Activated naive CD4-positive, alpha-beta T cell treated with anti-CD3 and anti-CD28 coated beads, Interleukin-2, amount 50 U/mL, for 72 hours (primary cell): ENCODE data around the gene ECE2. TPM values are rescaled to one million over a fixed set of nuclear protein-coding genes. Genes with fewer than 3 reads are reported as not detected.

ENCODE experiments used
- ATAC-seq, 2 donors: fragments of 150-1000 bp; cut with Tn5 transposase; 2 replicates each; pipeline ENCODE4 v1.10.0; 2021; ENCODE audit warnings: mild to moderate bottlenecking in 2 of 2, moderate library complexity in 2 of 2
- DNase-seq, 2 donors: peaks; one replicate each; pipeline ENCODE4 v3.0.0; 2021 to 2022; ENCODE audit warnings: low spot score in 2 of 2
- H3K27ac Mint-ChIP-seq, 2 donors: one replicate each; pipeline ENCODE4 v1.8.0; 2022; ENCODE audit warnings: mild to moderate bottlenecking in 2 of 2, mixed read lengths in 2 of 2
- H3K36me3 Mint-ChIP-seq, 2 donors: one replicate each; pipeline ENCODE4 v1.8.0; 2022; ENCODE audit warnings: mixed read lengths in 2 of 2
- H3K9me3 Mint-ChIP-seq, 2 donors: one replicate each; pipeline ENCODE4 v1.8.0; 2022; ENCODE audit warnings: mixed read lengths in 2 of 2
- total RNA-seq, 2 donors: library from RNA; stranded (reverse); gene quantifications; one replicate each; pipeline ENCODE4 v1.2.3, GENCODE V29; 2022

ECE2 gene
- total RNA-seq, 2 donors from 2014 or later, result 0.18 TPM; not detected in 1

DNA sequence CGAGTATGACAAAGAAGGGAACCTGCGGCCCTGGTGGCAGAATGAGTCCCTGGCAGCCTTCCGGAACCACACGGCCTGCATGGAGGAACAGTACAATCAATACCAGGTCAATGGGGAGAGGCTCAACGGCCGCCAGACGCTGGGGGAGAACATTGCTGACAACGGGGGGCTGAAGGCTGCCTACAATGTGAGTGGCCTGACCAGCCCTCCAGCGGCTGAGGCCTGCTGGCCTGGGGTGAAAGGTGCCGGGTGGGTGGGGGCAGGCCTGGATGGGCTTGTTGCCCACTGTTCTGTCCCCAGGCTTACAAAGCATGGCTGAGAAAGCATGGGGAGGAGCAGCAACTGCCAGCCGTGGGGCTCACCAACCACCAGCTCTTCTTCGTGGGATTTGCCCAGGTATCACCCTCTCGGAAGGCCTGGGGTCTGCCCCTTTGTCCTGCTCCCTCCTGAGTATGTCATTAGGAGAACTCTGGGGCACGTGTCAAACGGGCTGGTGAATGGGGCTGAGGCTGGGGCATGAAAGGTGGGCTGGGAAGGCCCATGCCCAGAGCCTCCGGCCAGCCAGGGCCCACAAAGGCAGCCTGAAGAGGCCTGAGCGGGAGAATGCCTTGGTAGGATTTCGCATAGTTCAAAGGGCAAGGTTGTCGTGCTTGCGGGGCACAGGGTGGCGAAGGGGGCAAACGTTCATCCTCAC lies 15.4 kb downstream of the ECE2 start:
- ATAC-seq (no peak), DNase-seq (no peak)
- H3K9me3 Mint-ChIP-seq, result no peaks in the 10 kb centered on the region
- no peak overlapping the region for H3K27ac Mint-ChIP-seq
- H3K36me3 Mint-ChIP-seq, result no peaks in the 10 kb centered on the region

GRCh38 chr3:184291738-184292445 lies 16.1 kb downstream of the ECE2 start:
- DNase-seq (no peak), ATAC-seq (no peak)
- Mint-ChIP-seq H3K27ac (no peak overlapping the region), H3K36me3 (no peaks in the 10 kb centered on the region), H3K9me3 (no peaks in the 10 kb centered on the region)

DNA sequence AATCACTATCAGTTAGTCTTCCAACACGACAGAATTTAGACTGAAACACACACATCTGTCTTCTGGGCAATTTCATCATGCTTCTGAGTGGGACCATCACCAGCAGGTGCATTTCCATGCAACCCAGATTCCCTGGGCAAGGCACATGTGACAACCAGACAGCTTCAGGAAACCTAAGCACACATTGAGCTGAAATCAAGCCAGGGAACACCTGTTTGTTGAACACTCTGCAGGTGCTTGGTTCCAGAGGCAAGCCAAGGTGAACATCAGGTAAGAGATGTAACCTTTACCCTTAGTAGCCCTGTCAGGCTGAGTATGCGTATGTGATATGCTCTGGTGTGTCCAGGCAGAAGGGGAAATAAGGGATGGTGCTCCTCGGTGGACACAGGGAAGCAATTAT lies 19.9 kb downstream of the ECE2 start:
- DNase-seq, result no peak
- peaks cover 11 to 15% of the 10 kb centered on the region in 2 donors for H3K36me3 Mint-ChIP-seq

DNA sequence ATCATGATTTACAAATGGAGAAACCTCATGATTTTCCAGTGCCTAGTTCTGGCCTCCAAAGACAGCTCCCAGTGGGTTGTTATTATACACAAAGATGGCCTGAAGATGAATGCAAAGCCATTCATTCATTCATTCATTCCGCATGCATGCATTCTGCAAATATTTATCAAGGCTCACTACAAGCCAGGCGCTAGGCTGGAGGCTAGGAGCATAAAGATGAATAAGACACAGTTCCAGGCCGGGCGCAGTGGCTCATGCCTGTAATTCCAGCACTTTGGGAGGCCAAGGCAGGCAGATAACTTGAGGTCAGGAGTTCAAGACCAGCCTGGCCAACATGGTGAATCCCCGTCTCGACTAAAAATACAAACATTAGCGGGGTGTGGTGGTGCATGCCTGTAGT lies 20.8 kb downstream of the ECE2 start:
- DNase-seq (no peak), ATAC-seq (no peak)
- Mint-ChIP-seq H3K9me3 (no peaks in the 10 kb centered on the region), H3K27ac (no peak overlapping the region), H3K36me3 (peaks cover 12 to 19% of the 10 kb centered on the region in 2 donors)

More for the DNA sequence above, 19.9 kb downstream of the ECE2 start:
- H3K9me3 Mint-ChIP-seq, result no peaks in the 10 kb centered on the region
- ATAC-seq, result no peak
- H3K27ac Mint-ChIP-seq, result no peak overlapping the region

DNA sequence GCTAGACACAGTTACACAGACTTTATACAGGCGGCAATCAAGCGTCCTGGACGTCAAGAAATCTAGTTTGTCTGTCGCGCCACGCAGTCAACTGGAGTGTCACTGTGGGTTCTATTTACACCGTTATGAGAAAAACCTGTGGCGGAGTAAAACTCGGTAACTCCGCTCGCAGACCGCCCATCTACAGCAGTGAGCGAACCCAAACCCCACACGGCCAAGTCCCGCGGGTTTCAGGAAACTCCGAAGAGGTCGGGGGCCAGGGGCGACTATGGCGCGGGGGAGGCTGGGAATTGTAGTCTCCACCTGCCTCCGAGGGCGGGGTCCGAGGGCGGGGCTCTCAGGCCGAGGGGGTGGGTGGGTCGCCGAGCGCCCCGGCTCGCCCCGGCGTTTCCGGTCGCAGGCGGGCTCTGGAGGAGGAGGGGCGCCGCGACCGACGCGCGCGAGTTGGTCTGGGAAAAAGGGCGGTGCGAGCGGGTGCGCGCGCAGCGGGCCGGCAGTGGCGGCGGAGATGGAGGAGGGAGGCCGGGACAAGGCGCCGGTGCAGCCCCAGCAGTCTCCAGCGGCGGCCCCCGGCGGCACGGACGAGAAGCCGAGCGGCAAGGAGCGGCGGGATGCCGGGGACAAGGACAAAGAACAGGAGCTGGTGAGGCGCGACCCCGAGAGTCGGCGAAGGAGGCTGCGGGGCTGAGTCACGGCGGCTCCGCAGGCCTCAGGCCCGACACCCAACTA lies 23.1 kb downstream of the ECE2 start, which contains the start of gene PSMD2:
PSMD2 (plus strand) TSS at position 483 of the 729 bp plus-strand sequence; CDS start at position 509, 26 bp downstream.
- DNase-seq (peak; percentile 95 to 96), ATAC-seq (peak; percentile 95 to 96)
- peaks cover 12 to 25% of the 10 kb centered on the region in 2 donors for H3K36me3 Mint-ChIP-seq
- no peaks in the 10 kb centered on the region for H3K9me3 Mint-ChIP-seq
- H3K27ac Mint-ChIP-seq, result peak within 1 kb of the TSS; percentile 93 to 97

- Mint-ChIP-seq H3K9me3 (no peaks in the 10 kb centered on the region), H3K27ac (peak overlapping the region; percentile 93 to 97), H3K36me3 (peaks cover 20 to 25% of the 10 kb centered on the region in 2 donors)
- DNase-seq (no peak), ATAC-seq (no peak)
These were observed 23.9 kb downstream of the ECE2 start for GRCh38 chr3:184299488-184300377.

- Mint-ChIP-seq H3K27ac (peak overlapping the region; percentile 55 to 93), H3K9me3 (no peaks in the 10 kb centered on the region), H3K36me3 (peaks cover 23 to 25% of the 10 kb centered on the region in 2 donors)
- DNase-seq, result no peak
- no peak for ATAC-seq
These were observed 24.5 kb downstream of the ECE2 start for GRCh38 chr3:184300378-184300720.

DNA sequence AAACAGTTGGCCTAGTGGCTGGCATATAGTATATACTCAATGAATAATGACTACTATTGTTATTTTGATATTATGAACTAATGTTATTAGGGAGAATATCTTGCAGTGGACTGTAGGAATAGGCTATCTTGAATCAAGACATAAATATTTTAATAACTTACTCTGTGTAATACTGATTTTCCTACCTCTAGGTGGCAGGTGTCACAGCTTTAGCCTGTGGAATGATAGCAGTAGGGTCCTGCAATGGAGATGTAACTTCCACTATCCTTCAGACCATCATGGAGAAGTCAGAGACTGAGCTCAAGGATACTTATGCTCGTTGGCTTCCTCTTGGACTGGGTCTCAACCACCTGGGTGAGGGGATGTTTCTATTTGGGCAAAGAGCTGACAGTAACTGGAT lies 29.8 kb downstream of the ECE2 start:
- peaks cover 22 to 39% of the 10 kb centered on the region in 2 donors for H3K36me3 Mint-ChIP-seq
- DNase-seq (no peak), ATAC-seq (peak in 1 of 2 donors; percentile 58)
- H3K27ac Mint-ChIP-seq, result peak overlapping the region in 1 of 2 donors; percentile 47
- H3K9me3 Mint-ChIP-seq, result no peaks in the 10 kb centered on the region

- Mint-ChIP-seq H3K27ac (peak overlapping the region in 1 of 2 donors; percentile 47), H3K36me3 (peaks cover 17 to 36% of the 10 kb centered on the region in 2 donors), H3K9me3 (no peaks in the 10 kb centered on the region)
- ATAC-seq (no peak), DNase-seq (no peak)
These were observed 30.6 kb downstream of the ECE2 start for GRCh38 chr3:184306341-184306972.

GRCh38 chr3:184307915-184308314 lies 32.1 kb downstream of the ECE2 start:
- Mint-ChIP-seq H3K36me3 (peaks cover 10 to 36% of the 10 kb centered on the region in 2 donors), H3K27ac (peak overlapping the region; percentile 18 to 35), H3K9me3 (no peaks in the 10 kb centered on the region)
- ATAC-seq (no peak), DNase-seq (no peak)

DNA sequence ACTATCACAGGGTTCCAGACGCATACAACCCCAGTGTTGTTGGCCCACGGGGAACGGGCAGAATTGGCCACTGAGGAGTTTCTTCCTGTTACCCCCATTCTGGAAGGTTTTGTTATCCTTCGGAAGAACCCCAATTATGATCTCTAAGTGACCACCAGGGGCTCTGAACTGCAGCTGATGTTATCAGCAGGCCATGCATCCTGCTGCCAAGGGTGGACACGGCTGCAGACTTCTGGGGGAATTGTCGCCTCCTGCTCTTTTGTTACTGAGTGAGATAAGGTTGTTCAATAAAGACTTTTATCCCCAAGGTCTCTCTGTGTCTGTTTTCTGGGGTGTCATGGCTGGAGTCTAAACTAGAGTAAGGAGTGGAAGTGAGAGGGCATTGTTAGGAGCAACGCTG lies 32.9 kb downstream of the ECE2 start:
- DNase-seq (no peak), ATAC-seq (no peak)
- H3K36me3 Mint-ChIP-seq, result peaks cover 10 to 36% of the 10 kb centered on the region in 2 donors
- peak overlapping the region in 1 of 2 donors; percentile 34 for H3K27ac Mint-ChIP-seq
- H3K9me3 Mint-ChIP-seq, result no peaks in the 10 kb centered on the region

DNA sequence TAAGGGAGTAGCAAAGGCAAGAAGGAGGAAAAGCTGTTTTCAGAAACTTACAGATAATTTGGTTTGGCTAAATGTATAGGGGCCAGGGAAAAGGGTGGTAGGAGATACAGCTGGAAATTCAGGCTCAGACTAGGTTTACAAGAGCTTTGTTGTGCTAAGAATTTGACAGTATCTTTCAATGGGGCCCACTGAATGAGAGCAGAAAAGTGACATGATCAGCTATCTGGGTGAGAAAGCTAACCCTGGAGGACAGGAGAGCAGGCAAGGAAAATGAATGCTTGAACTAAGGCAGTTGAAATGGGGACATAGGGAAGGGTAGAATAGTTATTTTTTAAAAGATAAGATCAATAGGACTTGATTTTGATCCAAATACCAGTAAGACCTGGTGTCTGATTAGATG lies 35.8 kb downstream of the ECE2 start:
- H3K27ac Mint-ChIP-seq, result no peak overlapping the region
- ATAC-seq, result no peak

DNA sequence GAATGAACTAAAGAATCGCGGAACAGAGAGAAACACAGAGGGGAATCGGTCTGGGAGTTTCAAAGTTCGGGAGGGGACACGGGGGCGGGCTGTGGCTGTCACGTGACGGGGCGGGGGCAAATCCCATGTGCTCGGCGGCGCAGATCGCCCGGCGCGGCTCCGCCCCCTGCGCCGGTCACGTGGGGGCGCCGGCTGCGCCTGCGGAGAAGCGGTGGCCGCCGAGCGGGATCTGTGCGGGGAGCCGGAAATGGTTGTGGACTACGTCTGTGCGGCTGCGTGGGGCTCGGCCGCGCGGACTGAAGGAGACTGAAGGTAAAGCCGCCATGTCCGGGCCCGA lies 38.5 kb downstream of the ECE2 start, which contains the start of gene EIF4G1:
EIF4G1 (plus strand) TSS at position 244 of the 337 bp plus-strand sequence. CDS start 1,191 bp downstream, outside the sequence.
- Mint-ChIP-seq H3K36me3 (peaks cover 23 to 29% of the 10 kb centered on the region in 2 donors), H3K9me3 (no peaks in the 10 kb centered on the region), H3K27ac (peak within 1 kb of the TSS; percentile 82 to 95)
- DNase-seq (peak; percentile 92 to 95), ATAC-seq (peak; percentile 95 to 96)

More for the DNA sequence above, 35.8 kb downstream of the ECE2 start:
- Mint-ChIP-seq H3K9me3 (no peaks in the 10 kb centered on the region), H3K36me3 (peaks cover 19 to 31% of the 10 kb centered on the region in 2 donors)
- no peak for DNase-seq

DNA sequence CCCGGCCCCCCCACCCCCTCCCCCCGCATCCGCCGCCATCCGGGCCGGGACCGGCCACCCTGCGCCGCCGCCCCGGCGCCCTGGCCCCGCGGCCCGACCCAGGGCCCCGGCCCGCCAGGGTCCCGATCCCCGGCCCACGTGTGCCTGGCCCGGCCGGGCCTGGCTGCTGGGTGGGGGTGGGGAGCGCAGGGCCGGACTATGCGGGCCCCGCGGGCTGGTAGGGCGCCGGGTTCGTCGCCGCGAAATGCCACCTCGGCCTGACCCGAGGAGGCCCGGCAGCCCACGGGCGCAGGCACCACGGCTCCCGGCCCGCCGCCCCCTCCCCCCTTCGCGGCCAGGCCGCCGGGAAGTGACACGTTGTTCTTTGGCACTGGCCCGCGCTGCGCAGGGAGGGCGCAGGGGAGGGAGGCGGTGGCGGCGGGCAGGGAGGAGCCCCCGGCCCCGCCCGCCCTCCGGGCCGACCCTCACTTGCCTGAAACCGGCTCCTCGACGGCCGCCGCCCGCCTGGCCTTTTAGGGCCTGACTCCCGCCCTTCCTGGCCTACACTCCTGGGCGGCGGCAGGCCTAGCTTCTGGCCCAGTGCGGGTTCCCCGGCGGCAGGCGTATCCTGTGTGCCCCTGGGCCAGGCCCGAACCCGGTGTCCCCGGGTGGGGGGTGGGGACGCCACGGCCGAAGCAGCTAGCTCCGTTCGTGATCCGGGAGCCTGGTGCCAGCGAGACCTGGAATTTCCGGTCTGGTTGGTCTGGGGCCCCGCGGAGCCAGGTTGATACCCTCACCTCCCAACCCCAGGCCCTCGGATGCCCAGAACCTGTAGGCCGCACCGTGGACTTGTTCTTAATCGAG lies 39.1 kb downstream of the ECE2 start:
- peak; percentile 51 to 53 for ATAC-seq
- H3K36me3 Mint-ChIP-seq, result peaks cover 22 to 29% of the 10 kb centered on the region in 2 donors
- H3K9me3 Mint-ChIP-seq, result no peaks in the 10 kb centered on the region
- H3K27ac Mint-ChIP-seq, result peak overlapping the region; percentile 82 to 90
- DNase-seq, result peak in 1 of 2 donors; percentile 54

GRCh38 chr3:184315543-184315867 lies 39.7 kb downstream of the ECE2 start:
- ATAC-seq (no peak), DNase-seq (no peak)
- no peaks in the 10 kb centered on the region for H3K9me3 Mint-ChIP-seq
- peak overlapping the region; percentile 77 to 90 for H3K27ac Mint-ChIP-seq
- H3K36me3 Mint-ChIP-seq, result peaks cover 20 to 29% of the 10 kb centered on the region in 2 donors
